Type B pancreatic cell (in vitro differentiated cells): ENCODE measurements around the gene FCF1. TPM values are rescaled to one million over a fixed set of nuclear protein-coding genes. Genes with fewer than 3 reads are reported as not detected.

Source experiments
- DNase-seq: peaks from one replicate; pipeline ENCODE4 v3.0.0; 2021; ENCODE audit warnings: mixed read lengths; ENCODE audit not compliant: unreplicated experiment; ENCODE audit errors: extremely low spot score
- H3K27ac Mint-ChIP-seq: 2 replicates; pipeline ENCODE4 v1.8.0; 2021; ENCODE audit warnings: mild to moderate bottlenecking, mixed read lengths
- H3K27me3 Mint-ChIP-seq: 2 replicates; pipeline ENCODE4 v1.8.0; 2021; ENCODE audit warnings: mixed read lengths
- H3K36me3 Mint-ChIP-seq: 2 replicates; pipeline ENCODE4 v1.8.0; 2021; ENCODE audit warnings: mixed read lengths
- H3K4me1 Mint-ChIP-seq: one replicate; pipeline ENCODE4 v1.8.0; 2021; ENCODE audit warnings: mixed read lengths; ENCODE audit not compliant: unreplicated experiment
- H3K4me3 Mint-ChIP-seq: 2 replicates; pipeline ENCODE4 v1.8.0; 2021; ENCODE audit warnings: mild to moderate bottlenecking, mixed read lengths
- H3K9me3 Mint-ChIP-seq: 2 replicates; pipeline ENCODE4 v1.8.0; 2021; ENCODE audit warnings: mixed read lengths
- CTCF ChIP-seq: fragments of 200-600 bp; sonication (generic); conservative IDR thresholded peaks from 2 replicates; pipeline ENCODE4 v1.5.0; 2021; ENCODE audit warnings: antibody characterized with exemption, mild to moderate bottlenecking
- total RNA-seq: library from RNA; stranded (reverse); gene quantifications from 2 replicates; pipeline ENCODE4 v1.2.1, GENCODE V29; 2021; ENCODE audit warnings: low replicate concordance

Gene FCF1
- total RNA-seq, 1 donor from 2014 or later = 48.0 TPM

DNA sequence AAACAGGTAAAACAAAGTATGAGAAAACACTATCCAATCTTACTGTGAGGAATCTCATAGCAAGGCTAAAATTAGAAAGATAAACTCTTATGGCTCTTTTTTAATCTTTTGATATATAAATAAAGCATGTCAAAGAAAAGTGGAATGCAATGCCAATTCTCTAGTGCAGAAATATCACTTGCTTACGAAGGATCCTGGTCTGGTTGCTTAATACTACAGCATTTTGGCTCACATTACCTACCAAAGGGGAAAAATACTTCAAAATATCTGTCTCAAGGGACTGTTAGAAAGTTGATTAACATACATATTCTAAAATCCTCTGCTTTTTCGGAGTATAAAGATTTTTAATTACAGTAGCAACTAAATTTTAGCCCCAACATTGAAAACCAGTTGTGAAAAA, 21.5 kb upstream of the FCF1 start:
- no peak for DNase-seq
- Mint-ChIP-seq H3K36me3 (peaks cover 17% of the 10 kb centered on the region), H3K27me3 (no peaks in the 10 kb centered on the region), H3K4me3 (no peak overlapping the region), H3K27ac (no peak overlapping the region), H3K9me3 (no peaks in the 10 kb centered on the region), H3K4me1 (no peaks in the 10 kb centered on the region)
- no peak for TF ChIP-seq CTCF

DNA sequence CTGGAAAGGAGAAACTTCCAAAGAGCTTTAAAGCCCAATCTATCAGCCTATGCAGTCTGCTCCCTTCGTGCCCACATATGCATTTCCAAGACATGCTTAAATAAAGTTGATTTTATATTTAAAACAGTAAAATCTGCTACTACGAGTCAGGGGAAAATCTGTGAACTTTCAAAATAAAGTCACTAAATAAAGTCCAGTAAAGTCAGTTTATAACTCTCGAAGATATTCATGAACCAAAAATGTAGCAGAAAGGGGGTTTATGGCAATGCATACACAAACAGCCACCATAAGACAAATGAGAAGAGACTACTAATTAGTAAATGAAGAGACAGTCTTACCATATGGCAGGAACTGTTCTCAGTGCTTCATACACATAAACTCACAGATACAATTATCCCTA, 19.8 kb upstream of the FCF1 start:
- Mint-ChIP-seq H3K4me1 (no peaks in the 10 kb centered on the region), H3K9me3 (no peaks in the 10 kb centered on the region), H3K36me3 (peaks cover 20% of the 10 kb centered on the region)

GRCh38 chr14:74695406-74695805, 17.5 kb upstream of the FCF1 start:
- Mint-ChIP-seq H3K27me3 (no peaks in the 10 kb centered on the region), H3K36me3 (peaks cover 7% of the 10 kb centered on the region), H3K4me1 (no peaks in the 10 kb centered on the region), H3K9me3 (no peaks in the 10 kb centered on the region), H3K4me3 (no peak overlapping the region), H3K27ac (no peak overlapping the region)
- no peak for DNase-seq
- no peak for TF ChIP-seq CTCF

More for the DNA sequence above, 19.8 kb upstream of the FCF1 start:
- H3K4me3 Mint-ChIP-seq = no peak overlapping the region
- no peak for TF ChIP-seq CTCF
- DNase-seq = no peak
- H3K27me3 Mint-ChIP-seq = no peaks in the 10 kb centered on the region
- no peak overlapping the region for H3K27ac Mint-ChIP-seq

GRCh38 chr14:74697011-74697410, 15.9 kb upstream of the FCF1 start:
- no peak for DNase-seq
- Mint-ChIP-seq H3K27me3 (no peaks in the 10 kb centered on the region), H3K9me3 (no peaks in the 10 kb centered on the region), H3K4me1 (no peaks in the 10 kb centered on the region), H3K27ac (no peak overlapping the region), H3K36me3 (peaks cover 12% of the 10 kb centered on the region), H3K4me3 (no peak overlapping the region)
- no peak for TF ChIP-seq CTCF

- Mint-ChIP-seq H3K4me1 (no peaks in the 10 kb centered on the region), H3K27me3 (no peaks in the 10 kb centered on the region), H3K36me3 (peaks cover 13% of the 10 kb centered on the region), H3K9me3 (no peaks in the 10 kb centered on the region), H3K27ac (no peak overlapping the region), H3K4me3 (no peak overlapping the region)
- DNase-seq = no peak
- no peak for TF ChIP-seq CTCF
Measured at GRCh38 chr14:74697543-74697942, 15.4 kb upstream of the FCF1 start.

GRCh38 chr14:74697976-74698375, 15.0 kb upstream of the FCF1 start:
- Mint-ChIP-seq H3K4me3 (no peak overlapping the region), H3K27me3 (no peaks in the 10 kb centered on the region), H3K4me1 (no peaks in the 10 kb centered on the region), H3K36me3 (peaks cover 17% of the 10 kb centered on the region), H3K27ac (no peak overlapping the region), H3K9me3 (no peaks in the 10 kb centered on the region)
- no peak for DNase-seq
- no peak for TF ChIP-seq CTCF
